Astrocyte of the hippocampus (primary cell): Measurements from ENCODE around the gene POLR2A.
"Not testable (repeated sequence)": the region's sequence is repeated elsewhere in the genome, so short reads cannot be mapped to it uniquely, and the experiment has no call there.

Source experiments
- DNase-seq: peaks from one replicate; pipeline ENCODE4 v3.0.0; 2011; ENCODE audit warnings: low read depth, low spot score

POLR2A gene

DNA sequence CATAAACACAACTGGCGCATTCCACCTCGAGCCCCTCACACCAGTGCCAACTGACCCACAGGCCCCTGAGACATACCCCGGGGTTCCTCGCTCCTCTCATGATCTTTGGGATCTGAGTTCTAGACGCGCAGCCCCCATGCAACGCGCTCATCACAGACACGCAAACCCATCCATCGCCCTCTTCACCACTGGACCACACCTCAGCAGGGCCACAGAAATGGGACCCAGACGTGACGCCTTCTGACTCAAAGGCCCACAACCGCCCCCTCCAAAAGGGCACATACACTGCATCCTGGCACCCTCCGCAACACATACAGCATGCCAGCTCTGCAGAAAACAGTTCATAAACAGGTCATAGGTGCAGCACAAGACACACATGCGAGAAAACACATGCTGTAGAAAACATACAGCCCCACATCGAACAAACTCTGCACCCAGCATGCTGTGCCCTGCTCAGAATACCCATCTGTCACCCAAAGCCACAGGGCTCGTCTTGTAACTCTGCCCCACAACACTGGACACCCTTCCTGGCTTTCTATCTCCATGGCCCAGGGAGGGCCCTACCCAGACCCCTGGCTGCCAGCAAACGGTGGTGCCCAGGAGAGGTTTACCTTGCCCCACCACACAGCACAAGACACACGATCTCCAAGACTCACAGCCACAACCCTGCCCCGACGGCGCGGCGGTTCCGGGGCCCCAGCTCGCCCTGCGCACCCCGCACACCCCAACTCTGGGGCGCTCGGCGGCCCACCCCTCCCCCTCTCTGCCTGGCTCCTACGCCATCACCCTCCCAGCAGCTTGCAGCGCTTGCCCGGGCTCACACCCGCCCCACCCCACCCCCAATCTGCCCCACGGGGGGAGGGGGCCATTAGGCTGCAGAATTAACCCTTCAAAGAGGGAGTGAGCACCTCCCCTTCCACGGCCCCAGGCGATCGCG lies 5.6 kb upstream of the POLR2A start:
- DNase-seq = peak; percentile 70

DNA sequence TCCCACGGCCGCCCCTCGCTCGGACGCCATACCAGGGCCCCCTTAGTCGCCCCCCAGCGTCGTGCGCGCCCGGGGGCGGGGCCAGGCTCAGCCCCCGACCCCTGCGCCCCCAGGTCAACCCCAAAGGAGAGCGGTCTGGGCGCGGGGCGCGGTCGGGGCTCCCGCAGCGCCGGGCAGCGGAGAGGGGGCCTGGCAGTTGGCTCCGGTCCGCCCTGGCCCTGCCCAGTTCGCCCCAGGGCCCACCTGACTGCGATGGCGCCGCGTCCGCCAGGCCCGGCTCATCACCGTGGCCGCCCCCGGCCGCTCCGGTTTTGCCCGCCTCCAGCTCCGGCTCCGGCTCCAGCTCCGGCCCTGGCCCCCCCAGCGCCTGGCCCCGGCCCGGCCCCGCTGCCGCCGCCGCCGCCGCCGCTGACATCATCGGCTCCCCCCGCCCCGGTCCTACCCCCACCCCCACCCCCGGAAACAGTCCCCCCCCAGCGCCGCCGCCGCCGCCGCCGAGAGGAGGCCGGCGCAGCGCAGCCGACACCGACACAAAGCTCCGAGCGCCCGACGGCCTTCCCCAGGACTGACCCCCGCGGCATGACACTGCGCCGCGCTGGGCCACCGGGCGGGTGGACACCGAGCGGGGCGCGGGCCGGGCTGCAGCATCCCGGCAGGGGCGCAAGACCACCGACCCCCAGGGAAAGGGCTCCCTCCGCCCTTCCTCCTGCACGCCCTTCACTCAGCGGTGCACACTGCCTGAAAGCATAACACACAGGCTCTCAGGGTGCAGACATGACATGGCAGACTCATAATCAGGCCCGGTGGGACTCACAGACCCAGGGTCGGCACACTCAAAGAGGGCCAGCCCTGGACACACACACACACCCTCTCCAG lies 4.7 kb upstream of the POLR2A start, which contains the start of gene ZBTB4:
Gene ZBTB4, minus strand, starts transcription at position 419 of the 876 bp plus-strand sequence. CDS start 12,830 bp downstream, outside the sequence.
- peak; percentile 79 for DNase-seq

DNA sequence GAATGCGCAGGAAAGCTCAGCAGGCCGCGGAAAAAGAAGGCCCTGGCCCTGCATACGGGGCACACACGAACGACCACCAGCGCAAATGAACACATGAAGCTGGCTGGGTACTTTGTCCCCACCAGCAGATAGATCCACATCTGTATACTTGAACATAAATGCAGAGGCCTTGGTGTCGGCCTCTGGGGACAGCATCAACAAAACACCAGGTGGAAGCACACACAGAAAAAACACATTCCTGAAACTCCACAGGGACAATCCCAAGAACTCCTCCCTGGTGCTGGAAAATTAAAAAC lies 4.1 kb upstream of the POLR2A start:
- DNase-seq = no peak

DNA sequence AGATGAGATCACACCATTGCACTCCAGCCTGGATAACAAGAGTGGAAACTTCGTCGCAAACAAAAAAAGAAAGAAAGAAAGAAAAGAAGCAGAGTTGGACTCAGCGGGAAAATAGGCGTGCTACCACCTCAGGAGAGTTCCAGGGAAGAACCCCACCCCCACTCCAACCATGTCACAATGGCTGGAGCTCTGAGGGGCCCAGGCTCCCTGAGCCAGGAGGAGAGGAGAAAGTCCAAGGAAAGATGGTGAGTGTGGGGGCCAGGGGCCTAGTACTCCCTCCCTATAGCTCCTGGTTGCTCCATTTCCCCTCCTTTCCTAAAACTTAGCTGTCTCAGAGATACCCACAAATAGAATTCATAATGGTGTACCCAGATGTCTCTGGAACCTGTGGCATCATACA lies 2.9 kb upstream of the POLR2A start, which contains the start of gene SLC35G6:
Gene SLC35G6, plus strand, starts transcription at position 172 of the 400 bp plus-strand sequence. Its CDS starts 71 bp downstream, at position 243.
- DNase-seq = not testable (repeated sequence)

DNA sequence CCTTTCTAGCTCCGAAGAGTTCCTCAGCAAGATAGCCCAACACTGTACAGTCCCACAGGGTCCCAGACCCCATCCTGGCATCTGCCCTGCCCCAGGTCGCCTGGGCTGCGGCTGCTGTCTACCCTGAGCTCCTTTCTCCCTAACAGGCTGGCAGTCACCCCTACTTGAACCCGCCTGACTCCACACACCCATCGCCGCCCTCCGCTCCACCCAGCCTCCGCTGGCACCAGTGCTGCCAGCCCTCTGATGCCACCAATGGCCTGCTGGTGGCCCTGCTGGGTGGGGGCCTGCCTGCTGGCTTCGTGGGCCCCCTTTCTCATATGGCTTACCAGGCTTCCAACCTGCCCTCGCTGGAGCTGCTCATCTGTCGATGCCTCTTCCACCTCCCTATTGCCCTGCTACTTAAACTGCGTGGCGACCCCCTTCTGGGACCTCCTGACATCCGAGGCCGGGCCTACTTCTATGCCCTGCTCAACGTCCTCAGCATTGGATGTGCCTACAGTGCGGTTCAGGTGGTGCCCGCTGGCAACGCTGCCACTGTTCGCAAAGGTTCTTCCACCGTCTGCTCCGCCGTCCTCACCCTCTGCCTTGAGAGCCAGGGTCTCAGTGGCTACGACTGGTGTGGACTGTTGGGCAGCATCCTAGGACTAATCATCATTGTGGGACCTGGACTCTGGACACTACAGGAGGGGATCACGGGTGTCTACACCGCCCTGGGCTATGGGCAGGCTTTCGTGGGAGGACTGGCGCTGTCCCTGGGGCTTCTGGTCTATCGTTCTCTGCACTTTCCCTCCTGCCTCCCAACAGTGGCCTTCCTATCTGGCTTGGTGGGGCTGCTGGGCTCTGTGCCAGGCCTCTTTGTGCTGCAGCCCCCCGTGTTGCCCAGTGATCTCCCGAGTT lies 2.1 kb upstream of the POLR2A start:
- DNase-seq = not testable (repeated sequence)

DNA sequence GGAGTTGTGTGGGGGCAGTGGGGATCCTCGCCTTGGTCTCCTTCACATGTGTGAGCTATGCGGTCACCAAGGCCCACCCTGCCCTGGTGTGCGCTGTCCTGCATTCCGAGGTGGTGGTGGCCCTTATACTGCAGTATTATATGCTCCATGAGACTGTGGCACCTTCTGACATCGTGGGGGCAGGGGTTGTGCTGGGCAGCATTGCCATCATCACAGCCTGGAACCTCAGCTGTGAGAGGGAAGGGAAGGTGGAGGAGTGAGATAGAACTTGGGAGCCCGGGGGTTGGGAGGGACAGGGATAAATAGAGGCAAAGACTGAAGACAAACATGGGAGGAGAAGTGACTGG lies 1.5 kb upstream of the POLR2A start:
- DNase-seq = not testable (repeated sequence)

DNA sequence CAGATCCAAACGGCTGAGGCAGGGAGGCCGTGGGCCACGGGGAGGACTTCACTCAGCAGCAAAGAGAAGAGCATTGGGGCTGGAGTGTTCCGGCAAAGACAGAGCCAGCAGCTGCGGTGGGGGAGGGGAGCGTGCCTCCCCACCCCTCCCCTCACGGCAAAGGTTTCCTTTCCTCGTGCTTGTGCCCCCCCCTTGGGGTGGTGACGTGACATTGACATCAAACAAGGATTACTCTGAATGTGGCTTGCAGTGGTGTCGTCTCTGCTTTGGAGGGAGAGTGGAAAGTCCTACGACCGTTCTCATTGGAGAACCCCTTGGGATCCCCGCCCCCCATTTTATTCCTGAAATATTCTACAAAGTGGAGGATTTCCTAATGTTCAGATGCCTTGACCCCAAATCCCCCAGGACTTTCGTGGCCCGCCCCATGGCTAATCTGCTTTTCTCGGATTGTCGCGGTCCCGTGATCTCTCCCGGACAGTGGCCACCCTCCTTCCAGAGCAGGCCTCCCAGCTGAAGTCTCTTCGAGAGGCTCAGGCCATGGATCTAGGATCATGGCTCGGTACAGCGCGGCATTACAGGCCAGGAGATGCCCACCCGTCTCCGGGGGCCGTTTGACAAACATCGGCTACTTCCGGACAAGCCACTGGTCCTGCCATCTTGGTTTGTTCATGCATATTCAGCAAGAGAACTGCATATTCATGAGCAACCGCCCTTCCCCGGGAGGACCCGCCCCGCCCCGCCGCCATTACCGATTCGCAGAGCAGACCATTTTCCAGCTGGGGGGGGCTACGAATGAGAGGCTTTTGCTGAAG lies 705 bp upstream of the POLR2A start:
- peak; percentile 96 for DNase-seq

DNA sequence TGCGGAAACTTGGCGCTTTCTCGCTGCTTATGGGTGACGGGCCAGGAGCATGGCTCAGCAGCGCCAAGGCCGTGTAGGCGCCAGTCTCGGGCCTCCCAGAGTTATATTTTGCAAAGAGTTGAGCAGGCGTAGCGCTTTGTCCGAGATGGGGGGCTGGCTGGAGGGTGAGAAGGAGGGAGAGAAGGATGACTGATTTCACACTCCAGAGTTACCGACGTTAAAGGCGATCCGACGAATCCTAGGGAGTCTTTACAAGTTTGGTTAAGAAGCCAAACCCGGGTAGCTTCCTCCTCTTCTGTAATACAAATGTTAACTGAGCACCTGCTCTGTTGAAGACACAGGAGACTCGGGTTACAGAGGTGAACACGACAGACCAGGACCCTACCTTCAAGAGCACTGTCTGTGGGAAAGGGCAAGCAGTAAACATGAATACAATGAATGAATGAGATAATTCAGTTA lies 782 bp downstream of the POLR2A start:
- no peak for DNase-seq

DNA sequence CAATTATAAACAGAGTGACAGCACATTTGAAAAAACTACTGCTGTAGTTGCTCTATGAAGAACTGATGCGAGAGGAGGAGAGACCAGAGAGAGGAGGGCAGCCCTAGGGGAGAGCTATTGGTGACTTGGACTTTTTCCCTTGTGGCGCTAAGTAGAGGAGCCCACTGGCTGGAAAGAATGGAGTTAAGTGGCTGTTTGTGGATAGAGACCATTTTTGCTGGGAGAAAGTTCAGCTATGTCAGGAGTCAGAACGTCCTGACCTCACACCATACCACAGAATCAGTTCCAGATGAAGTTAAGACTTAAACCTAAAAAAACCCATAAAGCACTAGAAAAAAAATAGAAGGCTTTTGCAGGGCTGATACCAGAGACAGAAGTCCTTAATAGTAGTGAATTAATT lies 2.0 kb downstream of the POLR2A start:
- peak; percentile 36 for DNase-seq

DNA sequence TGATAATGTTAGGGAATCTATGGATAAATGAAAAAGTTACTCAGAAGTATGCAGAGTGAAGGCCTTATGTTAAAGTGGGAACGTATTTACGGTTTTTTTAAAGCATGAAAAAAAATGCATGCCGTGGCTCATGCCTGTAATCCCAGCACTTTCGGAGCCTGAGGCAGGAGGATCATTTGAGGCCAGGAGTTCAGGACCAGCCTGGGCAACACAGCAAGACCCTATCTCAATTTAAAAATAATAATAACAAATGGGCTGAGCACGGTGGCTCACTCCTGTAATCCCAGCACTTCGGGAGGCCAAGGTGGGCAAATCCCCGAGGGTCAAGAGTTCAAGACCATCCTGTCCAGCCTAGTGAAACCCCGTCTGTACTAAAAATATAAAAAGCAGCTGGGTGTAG lies 6.0 kb downstream of the POLR2A start:
- DNase-seq = no peak

DNA sequence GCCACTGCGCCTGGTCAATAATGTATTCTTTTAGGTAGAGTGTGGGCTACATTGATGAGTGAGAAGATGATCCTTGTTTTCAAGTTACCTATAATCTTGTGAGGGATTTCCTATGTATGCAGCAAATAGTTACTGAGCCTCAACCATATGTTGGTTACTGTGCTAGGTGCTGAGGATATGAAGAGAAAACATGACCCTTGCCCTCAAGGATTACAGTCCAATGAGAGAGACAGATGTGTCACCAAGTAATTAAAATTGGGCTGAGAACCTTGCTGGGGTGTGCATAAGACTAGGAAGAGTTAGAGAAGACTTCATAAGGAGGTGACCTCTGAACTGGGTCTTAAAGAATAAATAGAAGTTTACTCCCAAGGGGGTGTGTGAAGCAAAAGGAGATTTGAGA lies 7.4 kb downstream of the POLR2A start:
- no peak for DNase-seq

DNA sequence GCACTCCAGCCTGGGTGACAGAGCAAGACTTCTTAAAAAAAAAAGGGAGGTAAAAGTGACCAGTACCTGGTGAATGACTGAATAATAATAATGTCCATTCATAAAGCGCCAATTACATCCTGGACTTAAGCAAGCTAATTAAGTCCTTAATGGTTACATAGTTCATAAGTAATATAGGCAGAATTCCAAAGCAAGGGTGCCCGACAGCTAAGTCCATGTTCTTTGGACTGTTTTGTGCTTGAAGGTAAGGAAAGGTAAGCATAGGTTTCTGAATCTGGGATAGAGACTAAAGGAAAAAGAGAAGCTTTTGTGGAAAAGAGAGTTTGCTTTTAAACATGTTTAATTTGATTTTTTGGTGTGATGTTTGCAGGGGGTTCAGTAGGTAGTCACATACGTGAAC lies 9.8 kb downstream of the POLR2A start:
- DNase-seq = no peak

DNA sequence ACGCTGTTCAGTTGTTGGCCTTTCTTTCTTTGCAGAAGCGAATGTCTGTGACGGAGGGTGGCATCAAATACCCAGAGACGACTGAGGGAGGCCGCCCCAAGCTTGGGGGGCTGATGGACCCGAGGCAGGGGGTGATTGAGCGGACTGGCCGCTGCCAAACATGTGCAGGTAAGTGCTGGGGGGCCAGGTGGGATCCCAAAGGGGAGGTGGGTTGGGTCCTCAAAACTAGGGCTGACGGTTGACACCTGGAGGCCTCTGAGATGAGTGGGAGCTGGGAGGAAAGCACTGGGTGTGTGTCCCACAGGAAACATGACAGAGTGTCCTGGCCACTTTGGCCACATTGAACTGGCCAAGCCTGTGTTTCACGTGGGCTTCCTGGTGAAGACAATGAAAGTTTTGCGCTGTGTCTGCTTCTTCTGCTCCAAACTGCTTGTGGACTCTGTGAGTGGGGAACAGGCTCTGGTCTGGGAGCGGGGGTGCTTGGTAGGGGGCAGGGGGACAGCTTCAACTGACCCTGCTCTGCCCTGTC lies 11.8 kb downstream of the POLR2A start:
- no peak for DNase-seq

DNA sequence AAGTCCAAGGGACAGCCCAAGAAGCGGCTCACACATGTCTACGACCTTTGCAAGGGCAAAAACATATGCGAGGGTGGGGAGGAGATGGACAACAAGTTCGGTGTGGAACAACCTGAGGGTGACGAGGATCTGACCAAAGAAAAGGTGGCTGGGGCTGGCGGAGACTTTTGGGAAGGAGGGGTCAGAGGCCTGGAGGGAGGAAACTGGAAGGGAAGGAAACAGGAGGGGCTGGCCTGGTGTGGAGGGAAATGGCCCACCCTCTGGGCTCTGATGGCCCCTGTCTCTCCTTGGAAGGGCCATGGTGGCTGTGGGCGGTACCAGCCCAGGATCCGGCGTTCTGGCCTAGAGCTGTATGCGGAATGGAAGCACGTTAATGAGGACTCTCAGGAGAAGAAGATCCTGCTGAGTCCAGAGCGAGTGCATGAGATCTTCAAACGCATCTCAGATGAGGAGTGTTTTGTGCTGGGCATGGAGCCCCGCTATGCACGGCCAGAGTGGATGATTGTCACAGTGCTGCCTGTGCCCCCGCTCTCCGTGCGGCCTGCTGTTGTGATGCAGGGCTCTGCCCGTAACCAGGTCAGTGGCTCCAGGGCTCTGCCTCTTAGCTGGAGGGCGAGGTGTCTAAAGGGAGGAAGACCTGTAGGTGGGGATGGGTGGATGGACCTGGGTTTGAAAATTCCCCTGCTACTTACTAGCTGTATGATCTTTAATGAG lies 12.5 kb downstream of the POLR2A start:
- DNase-seq = no peak

DNA sequence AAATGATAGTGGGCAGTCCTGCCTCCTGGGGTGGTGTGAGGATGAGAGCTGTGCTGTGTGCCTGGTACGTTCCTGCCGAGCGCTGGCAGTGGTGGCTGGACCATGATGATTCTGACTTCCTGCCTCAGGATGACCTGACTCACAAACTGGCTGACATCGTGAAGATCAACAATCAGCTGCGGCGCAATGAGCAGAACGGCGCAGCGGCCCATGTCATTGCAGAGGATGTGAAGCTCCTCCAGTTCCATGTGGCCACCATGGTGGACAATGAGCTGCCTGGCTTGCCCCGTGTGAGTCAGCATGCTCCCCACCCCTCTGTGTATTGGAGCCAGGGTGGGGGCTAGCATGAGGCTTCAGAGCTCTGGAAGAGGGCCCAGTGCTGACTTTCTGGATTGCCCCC lies 13.1 kb downstream of the POLR2A start:
- DNase-seq = no peak

DNA sequence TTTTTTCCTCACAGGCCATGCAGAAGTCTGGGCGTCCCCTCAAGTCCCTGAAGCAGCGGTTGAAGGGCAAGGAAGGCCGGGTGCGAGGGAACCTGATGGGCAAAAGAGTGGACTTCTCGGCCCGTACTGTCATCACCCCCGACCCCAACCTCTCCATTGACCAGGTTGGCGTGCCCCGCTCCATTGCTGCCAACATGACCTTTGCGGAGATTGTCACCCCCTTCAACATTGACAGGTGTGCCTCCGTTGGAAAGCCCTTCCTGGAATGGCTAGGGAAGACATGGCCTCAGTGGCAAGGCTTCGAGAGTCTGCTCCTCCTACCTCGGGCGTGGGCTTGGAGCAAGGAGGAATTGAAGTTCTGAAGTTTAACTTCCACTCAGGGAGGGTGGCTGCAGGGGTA lies 13.5 kb downstream of the POLR2A start:
- DNase-seq = no peak

DNA sequence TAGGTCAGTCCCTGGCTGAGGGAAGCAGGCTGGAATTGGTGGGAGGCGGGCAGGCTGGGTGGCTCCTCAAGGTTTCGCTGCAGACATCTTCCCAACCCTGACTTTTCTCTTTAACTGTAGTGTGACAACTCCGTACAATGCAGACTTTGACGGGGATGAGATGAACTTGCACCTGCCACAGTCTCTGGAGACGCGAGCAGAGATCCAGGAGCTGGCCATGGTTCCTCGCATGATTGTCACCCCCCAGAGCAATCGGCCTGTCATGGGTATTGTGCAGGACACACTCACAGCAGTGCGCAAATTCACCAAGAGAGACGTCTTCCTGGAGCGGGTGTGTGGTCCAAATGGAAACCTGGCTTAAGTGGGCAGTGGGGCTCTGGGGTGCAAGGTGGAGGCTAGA lies 15.0 kb downstream of the POLR2A start:
- DNase-seq = no peak

DNA sequence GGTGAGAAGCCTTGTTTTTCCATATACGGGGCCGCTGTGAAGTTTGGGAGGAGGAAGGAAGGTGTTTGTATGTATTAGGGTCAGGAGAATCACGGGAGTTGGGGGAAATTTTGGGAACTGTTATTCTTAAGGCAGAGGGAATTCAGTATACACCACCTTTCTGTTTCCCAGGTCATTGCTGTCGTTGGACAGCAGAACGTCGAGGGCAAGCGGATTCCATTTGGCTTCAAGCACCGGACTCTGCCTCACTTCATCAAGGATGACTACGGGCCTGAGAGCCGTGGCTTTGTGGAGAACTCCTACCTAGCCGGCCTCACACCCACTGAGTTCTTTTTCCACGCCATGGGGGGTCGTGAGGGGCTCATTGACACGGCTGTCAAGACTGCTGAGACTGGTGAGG lies 17.6 kb downstream of the POLR2A start:
- DNase-seq = no peak

DNA sequence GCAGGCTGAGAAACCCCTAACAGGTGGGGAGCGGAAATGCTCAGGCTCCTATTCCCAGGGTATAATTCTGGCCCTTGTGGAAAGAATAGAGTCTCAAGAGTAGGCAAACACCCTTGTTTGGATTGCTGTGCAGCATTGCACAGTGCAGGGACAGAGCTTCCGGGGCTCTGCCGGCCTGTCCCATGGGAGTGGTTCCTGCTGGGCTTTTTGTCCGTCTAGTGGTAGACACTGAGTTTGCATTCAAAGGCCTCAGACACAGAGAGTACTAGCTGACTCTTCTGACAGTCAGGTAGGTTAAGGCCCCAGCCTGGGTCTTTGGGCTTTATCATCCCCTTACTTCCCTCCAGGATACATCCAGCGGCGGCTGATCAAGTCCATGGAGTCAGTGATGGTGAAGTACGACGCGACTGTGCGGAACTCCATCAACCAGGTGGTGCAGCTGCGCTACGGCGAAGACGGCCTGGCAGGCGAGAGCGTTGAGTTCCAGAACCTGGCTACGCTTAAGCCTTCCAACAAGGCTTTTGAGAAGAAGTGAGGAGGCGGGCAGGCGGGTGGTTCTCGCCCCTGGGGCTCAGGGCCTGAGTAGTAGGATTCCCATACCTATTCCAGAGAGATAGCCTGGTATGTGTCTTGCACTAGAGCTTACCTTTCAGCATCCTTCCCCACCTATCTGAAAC lies 18.1 kb downstream of the POLR2A start:
- DNase-seq = no peak
